ENCODE results near the gene HMCN2.

DNA sequence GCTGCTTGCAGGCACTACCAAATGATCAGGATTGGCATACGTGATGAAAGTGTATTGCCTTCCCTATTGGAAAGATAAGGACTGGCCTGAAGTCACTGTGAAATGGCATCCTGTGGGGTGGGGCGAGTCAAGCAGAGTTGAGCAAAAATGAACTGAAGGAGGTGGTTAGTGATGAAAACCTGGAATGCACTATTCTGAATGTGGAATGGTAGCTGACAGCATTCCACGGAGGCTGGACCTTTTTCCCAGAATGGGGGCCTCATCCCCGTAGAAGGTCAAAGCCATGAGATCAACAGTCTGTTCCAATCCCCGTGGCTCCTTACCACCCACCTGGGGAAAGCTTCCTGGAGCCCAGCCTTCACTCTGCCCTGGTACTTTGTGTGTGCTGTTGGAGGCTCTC, 216.9 kb downstream of the HMCN2 start:
- TF ChIP-seq, protein P1, sequence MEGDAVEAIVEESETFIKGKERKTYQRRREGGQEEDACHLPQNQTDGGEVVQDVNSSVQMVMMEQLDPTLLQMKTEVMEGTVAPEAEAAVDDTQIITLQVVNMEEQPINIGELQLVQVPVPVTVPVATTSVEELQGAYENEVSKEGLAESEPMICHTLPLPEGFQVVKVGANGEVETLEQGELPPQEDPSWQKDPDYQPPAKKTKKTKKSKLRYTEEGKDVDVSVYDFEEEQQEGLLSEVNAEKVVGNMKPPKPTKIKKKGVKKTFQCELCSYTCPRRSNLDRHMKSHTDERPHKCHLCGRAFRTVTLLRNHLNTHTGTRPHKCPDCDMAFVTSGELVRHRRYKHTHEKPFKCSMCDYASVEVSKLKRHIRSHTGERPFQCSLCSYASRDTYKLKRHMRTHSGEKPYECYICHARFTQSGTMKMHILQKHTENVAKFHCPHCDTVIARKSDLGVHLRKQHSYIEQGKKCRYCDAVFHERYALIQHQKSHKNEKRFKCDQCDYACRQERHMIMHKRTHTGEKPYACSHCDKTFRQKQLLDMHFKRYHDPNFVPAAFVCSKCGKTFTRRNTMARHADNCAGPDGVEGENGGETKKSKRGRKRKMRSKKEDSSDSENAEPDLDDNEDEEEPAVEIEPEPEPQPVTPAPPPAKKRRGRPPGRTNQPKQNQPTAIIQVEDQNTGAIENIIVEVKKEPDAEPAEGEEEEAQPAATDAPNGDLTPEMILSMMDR (IDR thresholded peaks at IDR 0.05), result no peak
- TF ChIP-seq POLR2AphosphoS5 (IDR thresholded peaks at IDR 0.05) (no peak), POLR2A (IDR thresholded peaks at IDR 0.05) (no peak)

Data from prostate gland (tissue), 2 donors.